HG03442 (cell line): ENCODE measurements around the gene ECT2.
A peak's percentile ranks its signal among the peaks of the same experiment; 100 is the strongest.
"Not testable (repeated sequence)": the region's sequence is repeated elsewhere in the genome, so short reads cannot be mapped to it uniquely, and the experiment has no call there.

ENCODE experiments used
- ATAC-seq: cut with Tn5 transposase; IDR thresholded peaks from one replicate; pipeline ENCODE4 v1.9.1; 2021; ENCODE audit warnings: mild to moderate bottlenecking, moderate library complexity; ENCODE audit not compliant: unreplicated experiment

Gene ECT2

DNA sequence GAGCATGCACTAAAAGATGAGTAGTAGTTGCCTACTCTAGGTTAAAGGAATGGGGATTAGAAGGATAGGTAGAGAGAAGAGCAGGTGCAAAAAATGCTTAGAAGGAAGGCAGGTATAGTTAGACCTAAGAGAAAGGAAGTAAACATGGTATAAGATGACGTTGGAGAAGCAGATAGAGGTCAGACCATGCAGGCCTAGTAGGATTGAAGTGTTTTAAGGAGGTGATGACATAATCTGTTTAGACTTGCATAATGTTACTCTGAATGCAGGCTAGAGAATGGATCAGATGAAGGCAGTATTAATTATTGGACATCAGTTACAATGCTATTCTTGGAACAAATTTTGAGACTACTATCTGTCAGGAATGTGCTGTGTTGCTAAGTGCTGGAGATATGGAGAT lies 11.1 kb upstream of the ECT2 start:
- no peak for ATAC-seq

DNA sequence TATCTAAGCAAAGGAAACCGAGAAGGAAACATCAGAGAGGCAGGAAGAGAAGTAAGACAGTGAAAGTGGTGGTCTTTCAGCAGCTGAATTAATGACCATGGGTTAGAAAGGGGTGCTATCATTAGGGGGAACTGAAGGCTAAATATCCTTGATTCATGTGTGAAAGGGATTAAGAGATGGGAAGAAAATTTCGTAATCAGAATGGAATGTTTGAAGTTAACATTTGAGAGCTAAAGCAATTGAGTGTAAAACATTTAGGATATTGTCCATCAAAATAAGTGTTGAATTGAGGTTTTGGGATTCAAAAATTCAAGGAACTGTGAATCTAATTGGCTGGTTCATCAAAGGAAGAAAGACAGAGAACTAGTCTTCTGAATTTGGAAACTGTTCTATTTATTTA lies 4.1 kb upstream of the ECT2 start:
- ATAC-seq: no peak

DNA sequence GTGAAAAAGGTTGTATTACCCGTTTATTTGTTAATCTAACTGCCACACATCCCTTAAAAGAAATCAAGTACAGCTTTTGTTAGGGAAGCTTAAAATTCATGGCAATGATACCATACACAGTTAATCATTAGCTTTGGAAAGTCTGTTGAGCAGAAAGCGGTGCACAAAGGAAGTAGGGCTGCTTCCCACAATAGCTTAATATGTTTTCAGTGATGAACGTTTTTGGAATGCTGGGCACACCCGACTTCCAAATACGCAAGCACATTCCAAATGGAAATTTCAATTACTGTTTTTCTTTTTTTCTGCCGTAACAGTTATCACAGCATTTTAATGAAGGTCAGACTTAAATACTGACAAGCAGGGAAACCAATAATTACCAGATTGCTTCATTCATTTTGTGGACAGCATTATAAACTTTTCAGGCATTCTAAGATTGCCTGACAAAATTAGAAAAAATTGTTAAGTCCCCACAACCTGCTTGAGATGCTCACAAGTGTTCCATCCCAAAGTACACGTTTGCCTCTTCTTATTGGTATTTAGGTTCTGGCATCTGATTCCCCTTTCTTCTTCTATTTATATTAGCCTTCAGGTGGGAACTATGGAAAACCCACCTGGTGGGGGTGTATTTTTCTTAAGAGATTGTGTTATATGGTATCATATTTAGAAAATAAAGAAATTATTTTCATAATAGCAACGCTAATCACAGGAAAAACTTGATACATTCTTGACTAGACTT lies 1.1 kb upstream of the ECT2 start:
- no peak for ATAC-seq

DNA sequence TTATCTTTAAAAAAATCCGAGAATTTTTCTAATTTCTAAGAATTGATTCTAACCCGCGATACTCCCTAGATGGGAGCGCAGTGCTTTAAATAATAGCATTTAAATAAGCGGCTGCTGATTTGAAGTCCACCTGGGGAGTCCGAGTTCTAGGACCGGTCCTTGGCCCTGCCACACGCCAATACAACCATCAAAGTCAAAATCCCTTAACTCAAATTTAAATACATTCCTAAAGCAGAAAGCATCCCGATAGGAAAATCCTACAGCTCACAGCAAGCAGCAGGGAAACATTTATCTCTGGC lies 508 bp upstream of the ECT2 start:
- ATAC-seq: no peak

DNA sequence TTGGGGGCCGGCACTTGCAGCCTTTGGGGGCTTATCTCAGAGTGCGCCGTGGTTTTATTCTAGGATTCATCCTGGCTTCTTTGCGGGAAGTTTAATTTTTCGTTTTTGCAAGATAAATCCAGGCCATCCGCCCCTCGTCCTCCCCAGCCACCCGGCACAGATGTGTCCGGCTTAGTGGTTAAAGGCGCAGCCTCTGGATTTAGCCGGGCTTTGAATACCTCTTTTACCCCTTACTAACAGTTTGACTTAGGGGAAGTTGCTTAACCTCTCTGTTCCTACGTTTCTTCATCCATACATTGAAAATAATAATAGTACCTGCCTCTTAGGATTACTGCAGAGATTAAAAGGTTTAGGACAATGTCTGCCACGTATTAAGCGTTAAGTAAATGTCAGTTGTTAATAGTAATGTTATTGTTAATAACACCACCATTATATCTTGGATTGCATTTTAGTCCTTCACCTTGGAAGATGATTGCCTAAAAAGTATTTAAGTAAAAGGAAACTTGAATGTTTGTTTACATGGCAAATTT lies 714 bp downstream of the ECT2 start:
- peak; percentile 11 for ATAC-seq

DNA sequence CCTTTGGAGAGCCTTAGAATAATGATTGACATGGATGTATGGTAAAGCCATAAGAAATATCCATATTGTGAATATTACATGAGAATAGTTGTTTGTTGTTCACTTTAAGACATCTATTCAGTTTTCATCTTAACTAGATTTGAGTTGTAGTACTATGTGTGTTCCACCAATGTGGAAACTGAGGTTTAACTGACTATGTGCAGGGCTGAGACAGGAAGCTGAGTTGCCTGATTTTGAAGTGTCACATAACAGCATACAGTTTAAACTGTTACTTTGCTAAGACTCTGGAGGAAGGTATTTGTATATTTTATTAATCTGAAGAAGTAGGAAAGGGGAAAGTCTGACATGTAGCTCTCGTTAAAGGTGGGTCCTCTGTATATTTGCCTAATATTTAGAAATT lies 2.1 kb downstream of the ECT2 start:
- no peak for ATAC-seq

DNA sequence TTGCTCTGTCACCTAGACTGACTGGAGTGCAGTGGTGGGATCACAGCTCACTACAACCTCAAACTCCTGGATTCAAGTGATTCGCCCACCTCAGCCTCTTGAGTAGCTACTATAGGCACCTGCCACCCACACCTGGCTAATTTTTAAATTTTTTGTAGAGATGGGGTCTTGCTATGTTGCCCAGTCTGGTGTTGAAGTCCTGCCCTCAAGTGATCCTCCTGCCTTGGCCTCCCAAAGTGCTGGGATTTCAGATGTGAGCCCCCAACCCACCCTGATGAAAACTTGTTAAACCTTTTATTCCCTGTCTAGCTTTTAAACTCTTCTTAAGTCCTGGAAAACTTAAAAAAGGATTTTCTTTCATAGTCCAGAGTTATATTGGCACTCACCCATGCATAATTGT lies 2.6 kb downstream of the ECT2 start:
- ATAC-seq: no peak

DNA sequence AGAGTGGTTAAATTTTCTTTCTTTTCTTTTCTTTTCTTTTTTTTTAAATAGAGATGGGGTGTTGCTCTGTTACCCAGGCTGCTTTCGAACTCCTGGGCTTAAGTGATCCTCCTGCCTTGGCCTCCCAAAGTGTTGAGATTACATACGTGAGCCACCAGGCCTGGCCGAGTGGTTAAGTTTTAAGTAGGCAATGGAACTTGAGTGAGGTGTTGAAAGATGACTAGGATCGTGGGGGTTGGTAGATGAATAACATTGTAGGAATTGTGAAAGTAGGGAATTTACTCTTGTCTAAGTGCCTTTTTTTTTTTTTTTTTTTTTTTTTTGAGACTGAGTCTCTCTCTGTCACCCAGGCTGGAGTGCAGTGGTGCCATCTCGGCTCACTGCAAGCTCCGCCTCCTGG lies 9.9 kb downstream of the ECT2 start:
- not testable (repeated sequence) for ATAC-seq

DNA sequence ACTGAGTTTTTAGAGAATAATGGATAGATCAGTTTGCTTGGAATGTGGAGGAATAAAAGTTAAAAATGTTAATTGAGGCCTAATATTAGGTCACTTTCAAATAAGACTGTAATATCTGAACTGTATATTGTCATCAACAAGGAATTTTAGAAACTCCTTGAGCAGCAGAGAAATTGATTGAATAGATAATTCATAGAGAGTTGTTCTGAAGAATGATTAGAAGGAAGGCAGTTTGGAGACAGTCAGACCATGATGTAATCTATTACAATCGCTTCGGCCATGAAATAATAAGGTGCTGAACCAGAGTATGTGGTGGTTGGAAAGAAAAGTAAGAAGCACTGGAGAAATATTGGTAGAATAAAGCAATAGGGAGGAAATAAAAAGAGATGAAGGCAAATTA lies 15.7 kb downstream of the ECT2 start:
- ATAC-seq: no peak

DNA sequence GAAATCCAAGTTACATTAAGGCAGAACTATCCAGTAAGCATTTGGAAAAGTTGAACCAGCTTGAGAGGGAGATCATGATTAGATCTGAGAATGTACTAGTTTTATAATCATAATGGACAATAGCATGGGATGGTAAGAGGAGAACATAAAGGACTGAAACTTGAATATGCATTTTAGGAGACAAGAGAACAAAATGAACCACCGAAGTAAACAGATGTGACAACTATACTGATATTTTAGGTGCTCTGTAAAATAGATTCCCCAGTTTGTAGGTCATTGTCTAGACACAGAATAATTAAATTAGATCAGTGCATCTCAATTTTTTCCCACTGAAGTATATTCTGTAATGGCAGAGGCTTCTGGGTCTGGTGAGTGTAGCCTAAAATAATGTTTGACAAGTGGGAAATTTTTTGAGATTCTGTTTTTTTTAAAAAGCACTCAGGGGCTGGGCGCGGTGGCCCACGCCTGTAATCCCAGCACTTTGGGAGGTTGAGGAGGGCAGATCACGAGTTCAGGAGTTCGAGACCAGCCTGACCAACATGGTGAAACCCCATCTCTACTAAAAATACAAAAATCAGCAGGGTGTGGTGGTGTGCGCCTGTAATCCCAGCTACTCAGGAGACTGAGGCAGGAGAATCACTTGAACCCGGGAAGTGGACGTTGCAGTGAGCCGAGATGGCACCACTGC lies 16.3 kb downstream of the ECT2 start:
- ATAC-seq: no peak

DNA sequence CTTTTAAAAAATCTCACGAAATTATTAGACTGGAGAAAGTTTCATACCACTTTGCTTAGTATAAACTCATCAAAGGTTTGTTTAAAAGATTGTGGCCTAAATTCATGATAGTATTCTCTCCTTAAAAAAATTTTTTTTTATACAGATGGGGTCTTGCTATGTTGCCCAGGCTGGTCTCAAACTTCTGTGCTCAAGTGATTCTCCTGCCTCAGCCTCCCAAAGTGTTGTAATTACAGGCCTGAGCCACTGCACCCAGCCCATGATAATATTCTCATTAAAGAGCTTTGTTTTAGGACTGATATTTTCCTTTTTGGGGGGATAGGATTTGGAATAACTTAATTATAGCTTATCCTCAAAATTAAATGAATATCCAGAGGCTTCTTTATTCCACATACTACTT lies 19.9 kb downstream of the ECT2 start:
- ATAC-seq: no peak

DNA sequence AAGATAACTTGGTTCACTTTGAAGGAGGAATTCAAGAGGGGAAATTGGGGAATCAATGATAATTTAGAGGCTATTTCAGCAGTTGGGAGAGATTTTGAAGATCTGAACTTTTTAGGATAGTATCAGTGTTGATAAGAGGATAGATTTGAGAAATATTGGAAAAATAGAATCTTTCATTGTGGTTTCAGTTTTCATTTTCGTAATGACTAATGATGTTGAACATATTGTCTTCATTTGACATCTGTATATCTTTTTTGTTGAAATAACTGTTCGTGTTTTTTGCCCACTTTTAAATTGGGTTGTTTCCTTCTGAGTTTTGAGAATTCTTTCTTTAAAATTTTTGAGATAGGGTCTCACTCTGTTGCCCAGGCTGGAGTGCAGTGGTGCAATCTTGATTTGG lies 21.1 kb downstream of the ECT2 start:
- ATAC-seq: no peak

DNA sequence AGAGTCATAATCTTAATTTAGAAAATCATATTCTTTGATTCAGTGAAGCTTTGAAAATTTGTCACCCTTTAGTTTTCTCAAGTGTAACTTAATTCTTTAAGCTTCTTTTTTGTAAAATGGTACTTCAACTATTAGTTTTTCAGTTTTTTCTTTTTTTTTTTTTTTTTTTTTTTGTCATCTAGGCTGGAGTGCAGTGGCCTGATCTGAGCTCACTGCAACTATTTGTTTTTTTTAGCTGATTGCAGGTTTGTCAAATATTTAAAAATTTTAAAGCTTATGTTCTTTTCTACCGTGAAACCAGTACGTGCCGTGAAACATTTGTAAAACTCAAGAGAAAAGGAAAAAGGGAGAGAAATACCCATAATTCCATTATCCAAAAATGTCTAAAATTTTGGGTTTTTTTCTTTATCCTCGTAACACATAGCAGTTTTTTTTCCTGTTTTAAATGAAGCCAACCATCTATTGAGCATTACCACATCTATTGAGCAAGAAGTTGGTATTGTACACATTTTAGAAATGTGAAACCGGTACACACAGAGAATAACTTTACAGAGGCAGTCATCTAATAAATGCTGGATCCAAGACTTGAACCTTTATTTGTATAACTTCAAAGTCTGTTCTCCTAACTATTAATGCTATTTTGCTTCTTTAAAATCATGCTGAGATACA lies 25.7 kb downstream of the ECT2 start:
- ATAC-seq: no peak

DNA sequence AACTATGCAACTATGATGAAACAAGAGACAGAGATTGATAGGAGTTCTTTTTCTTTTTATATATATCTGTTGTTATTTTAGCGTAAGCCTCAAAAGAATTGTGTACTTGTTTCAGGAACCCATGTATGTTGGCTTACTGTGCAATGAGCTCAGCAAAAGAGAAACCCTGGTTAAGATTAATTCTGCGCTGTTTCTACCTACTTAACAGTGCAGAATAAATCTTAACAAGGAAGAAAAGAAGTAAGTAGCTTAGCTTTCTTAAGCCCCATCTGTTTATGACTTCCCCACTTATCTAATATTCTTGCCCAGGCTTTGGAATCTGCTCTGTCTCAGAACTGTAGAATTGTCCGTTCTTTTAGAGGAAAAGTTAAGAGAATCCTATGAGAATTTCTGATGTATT lies 27.4 kb downstream of the ECT2 start:
- no peak for ATAC-seq

DNA sequence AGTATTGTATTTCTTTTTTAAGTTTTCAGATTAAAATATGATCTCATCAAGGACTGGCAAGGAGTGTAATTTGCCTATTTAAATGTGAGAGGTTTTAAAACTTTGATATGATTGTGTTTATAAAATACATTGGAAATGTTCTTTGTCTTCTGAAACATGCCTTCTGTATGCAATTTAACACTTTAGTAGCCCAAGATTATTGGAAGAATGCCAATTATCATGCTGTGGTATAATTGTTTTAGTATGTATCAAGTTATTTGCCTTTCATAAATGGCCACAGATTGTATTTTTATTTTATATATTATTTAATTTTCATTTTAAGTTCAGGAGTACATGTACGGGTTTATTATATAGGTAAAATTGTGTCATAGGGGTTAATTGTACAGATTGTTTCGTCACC lies 31.7 kb downstream of the ECT2 start:
- no peak for ATAC-seq

DNA sequence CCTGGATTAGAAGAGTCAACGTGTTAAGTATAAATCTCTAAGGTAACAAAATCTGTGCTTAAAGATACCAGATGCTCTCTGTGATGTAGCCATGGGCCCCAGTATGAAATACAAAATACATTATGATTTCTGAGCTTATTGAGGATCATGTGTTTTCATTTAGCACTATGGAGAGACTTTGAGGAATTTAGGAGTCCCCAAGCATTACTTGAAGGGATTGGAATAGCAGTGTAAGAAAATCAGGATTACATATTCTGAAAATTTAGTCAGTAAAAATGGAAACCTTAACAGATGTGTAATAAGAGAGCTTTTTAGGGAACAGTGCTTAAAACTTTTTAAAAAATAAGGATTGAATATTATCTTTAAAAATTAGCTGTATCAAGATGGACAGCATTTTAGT lies 35.5 kb downstream of the ECT2 start:
- ATAC-seq: no peak

DNA sequence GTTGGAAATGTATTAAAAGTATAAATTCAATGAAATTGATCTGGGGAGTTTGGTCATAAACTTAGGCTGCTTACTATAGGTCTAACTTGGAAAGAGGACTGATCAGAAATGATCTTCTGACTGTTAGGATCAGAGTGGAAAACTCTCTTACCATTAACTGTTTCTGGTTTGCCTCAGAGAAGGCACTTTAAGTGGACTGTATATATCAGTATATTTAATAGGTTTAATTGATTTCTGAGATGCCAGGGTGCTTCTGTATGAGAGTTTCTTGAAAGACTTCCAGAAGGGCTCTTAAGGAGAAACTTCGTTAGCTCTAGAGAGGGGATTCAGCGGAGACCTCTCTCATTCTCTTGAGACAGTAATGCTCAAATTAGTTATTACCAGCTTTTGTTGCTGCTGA lies 36.5 kb downstream of the ECT2 start:
- no peak for ATAC-seq

DNA sequence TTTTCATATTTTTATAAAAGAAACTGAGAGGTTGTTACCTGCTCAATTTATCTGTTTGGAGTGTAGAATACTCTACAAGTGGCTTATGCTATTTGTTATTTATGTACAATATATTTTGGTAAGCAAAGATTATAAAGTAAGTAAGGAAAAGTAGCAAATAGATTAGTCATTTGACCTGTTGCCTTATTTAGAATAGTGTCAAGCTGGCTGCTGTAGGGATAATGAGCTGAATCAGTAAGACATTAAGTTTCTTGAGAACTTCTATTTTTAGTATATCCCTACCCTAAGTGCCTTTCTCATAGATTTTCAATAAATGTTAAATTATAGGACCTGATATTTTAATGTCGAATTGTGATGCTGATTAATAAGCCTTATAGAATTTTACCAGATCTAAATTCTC lies 37.2 kb downstream of the ECT2 start:
- ATAC-seq: no peak

DNA sequence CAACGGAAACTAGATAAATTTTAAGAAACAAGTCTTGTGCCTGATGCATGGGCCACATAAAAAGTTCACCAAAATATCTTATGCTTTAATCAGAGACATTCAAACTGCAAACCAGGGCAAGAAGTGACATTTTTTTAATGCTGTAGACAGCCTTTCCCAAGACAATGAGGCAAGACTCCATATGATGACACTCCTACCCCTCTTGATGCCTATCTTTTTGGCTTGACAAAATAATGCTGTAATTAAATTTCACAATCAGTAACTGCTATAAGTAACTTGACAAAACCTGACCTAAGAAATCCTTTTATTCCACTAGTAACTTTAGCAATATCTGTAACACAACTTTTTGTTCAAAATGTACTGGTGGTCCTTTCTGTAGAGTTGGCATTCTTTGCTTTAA lies 48.7 kb downstream of the ECT2 start:
- ATAC-seq: no peak

DNA sequence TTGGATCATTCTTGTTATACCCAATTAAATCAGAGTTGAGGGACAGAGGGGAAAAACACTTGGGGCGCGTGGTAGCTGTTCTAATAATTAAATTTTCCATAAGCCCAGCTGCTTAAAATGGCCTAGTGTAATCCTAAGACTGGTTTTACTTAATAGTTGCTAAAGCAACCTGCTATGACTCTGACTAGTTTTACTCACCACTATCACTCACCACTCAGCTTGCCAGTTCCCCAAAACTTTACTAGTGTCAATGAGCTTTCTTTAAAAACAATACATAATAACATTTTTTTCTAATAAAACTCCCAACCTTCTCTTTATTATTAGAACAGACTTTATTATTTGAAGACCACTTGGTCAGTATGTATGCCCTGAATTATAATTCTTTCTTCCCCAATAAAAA lies 49.6 kb downstream of the ECT2 start:
- no peak for ATAC-seq

DNA sequence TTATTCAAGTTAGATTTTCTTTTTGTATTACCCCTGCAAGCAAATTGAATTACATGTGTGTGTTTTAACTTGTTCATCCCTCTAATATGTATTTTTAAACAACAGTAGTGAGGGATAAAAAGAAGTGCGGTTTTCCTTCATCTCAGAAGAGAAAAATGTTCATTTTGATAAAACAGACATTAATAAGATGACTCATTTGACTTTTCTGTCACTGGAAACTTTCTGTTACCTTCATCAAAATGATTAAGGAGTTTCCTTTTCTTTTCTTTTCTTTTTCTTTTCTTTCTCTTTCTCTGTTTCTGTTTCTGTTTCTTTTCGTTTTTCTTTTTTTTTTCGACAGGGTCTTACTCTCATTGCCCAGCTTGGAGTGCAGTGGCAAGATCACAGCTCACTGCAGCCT lies 53.0 kb downstream of the ECT2 start:
- ATAC-seq: no peak

DNA sequence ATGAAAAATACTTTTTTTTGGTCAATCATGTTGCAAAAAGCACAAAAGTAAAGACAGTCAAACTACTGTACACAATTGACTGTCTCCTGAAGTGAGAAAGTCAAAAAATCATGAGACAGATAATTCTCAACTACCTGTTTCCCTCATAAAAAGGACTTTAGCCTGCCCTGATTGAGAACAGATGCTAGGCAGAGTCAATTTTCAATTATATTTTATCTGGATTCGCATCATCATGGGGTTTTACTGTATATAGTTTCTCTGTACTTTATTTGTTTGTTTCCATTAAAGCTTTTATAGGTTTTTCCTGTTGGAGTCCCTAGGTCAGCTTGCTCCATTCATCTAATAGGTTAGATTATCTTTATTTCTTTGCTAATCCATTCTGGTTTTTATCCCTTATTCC lies 53.8 kb downstream of the ECT2 start:
- no peak for ATAC-seq
